K562 (cell line): ENCODE measurements around the gene ASIC3. TPM values are rescaled to one million over a fixed set of nuclear protein-coding genes. Genes with fewer than 3 reads are reported as not detected.

Experiments
- CEBPG ChIP-seq, 3 experiments: fragments of 200-800 bp in 1 of 3; sonication (Bioruptor generic) in 1 of 3; sonication (generic) in 1 of 3; formaldehyde crosslinking in 1 of 3; IDR thresholded peaks in 2 of 3; conservative IDR thresholded peaks in 1 of 3; 2 replicates each; pipeline versions ENCODE4 v1.6.1 to v1.8.0; 2016 to 2022; ENCODE audit warnings: missing compliant biosample characterization in 2 of 3, missing genetic modification characterization in 2 of 3, mild to moderate bottlenecking in 1 of 3, missing genetic modification reagents in 1 of 3
- ETS2 ChIP-seq: IDR thresholded peaks from 2 replicates; pipeline ENCODE4 v1.6.1; 2016; ENCODE audit warnings: borderline replicate concordance, missing genetic modification characterization, mild to moderate bottlenecking, moderate library complexity, missing compliant biosample characterization; ENCODE audit not compliant: poor library complexity, severe bottlenecking
- GABPA ChIP-seq: fragments of 200-800 bp; sonication (Bioruptor generic); conservative IDR thresholded peaks from 2 replicates; pipeline ENCODE4 v1.6.1; 2016; ENCODE audit warnings: low read depth, missing genetic modification characterization, missing compliant biosample characterization
- HMG20A ChIP-seq: fragments of 450-650 bp; formaldehyde crosslinking; conservative IDR thresholded peaks from 2 replicates; pipeline ENCODE4 v1.4.0; 2020; ENCODE audit warnings: mild to moderate bottlenecking, mixed read lengths
- NEUROD1 ChIP-seq: fragments of 150-350 bp; IDR thresholded peaks from 2 replicates; pipeline ENCODE4 v1.6.1; 2014; ENCODE audit warnings: borderline replicate concordance, low read length, low read depth; ENCODE audit not compliant: partially characterized antibody
- RBFOX2 ChIP-seq: fragments of 200-400 bp; formaldehyde crosslinking; IDR thresholded peaks from 2 replicates; pipeline ENCODE4 v1.6.1; 2017; ENCODE audit warnings: low read depth, mild to moderate bottlenecking, low read length, moderate library complexity
- RBM14 ChIP-seq: fragments of 200-400 bp; formaldehyde crosslinking; IDR thresholded peaks from 2 replicates; pipeline ENCODE4 v1.6.1; 2018; ENCODE audit warnings: low read depth, mild to moderate bottlenecking, low read length, moderate library complexity, borderline replicate concordance; ENCODE audit not compliant: insufficient read depth
- SETDB1 ChIP-seq: IDR thresholded peaks from one replicate; pipeline ENCODE4 v1.6.1; 2012; ENCODE audit warnings: low read length, control low read depth, inconsistent platforms
- ZNF140 ChIP-seq: fragments of 250-450 bp; sonication (Bioruptor Pico); IDR thresholded peaks from 2 replicates; pipeline ENCODE4 v1.8.0; 2021; ENCODE audit warnings: moderate library complexity, mild to moderate bottlenecking, inconsistent platforms
- ZNF347 ChIP-seq: fragments of 450-650 bp; formaldehyde crosslinking; IDR thresholded peaks from 2 replicates; pipeline ENCODE4 v1.4.0; 2020; ENCODE audit warnings: low read depth, mild to moderate bottlenecking, moderate library complexity
- ZNF668 ChIP-seq: fragments of 250-450 bp; sonication (Bioruptor Pico); IDR thresholded peaks from 2 replicates; pipeline ENCODE4 v1.8.0; 2022; ENCODE audit warnings: mild to moderate bottlenecking, inconsistent platforms
- ZNF830 ChIP-seq: fragments of 250-450 bp; sonication (Bioruptor Pico); IDR thresholded peaks from 2 replicates; pipeline ENCODE4 v1.5.0; 2021; ENCODE audit warnings: mild to moderate bottlenecking
- polyA plus RNA-seq, 8 experiments: library from polyadenylated mRNA; depleted of rRNA in 4 of 8; stranded (reverse) in 5 of 8; unstranded in 3 of 8; fragments of >200 nt; fragmentation: Nextera tagmentation in 2 of 8; fragmentation: Illumina TruSeq in 1 of 8; extraction: Ambion mirVana in 2 of 8; extraction: Trizol in 1 of 8; gene quantifications; 2 replicates each; pipeline versions ENCODE4 v1.2.1 to v1.2.3, GENCODE V29; 2011 to 2014; ENCODE audit warnings: inconsistent platforms in 1 of 8, missing spikeins in 1 of 8
- total RNA-seq, 7 experiments: library from RNA; depleted of rRNA in 6 of 7; stranded (reverse); fragments of >200 nt in 6 of 7; fragmentation: Illumina TruSeq in 2 of 7; extraction: Trizol in 2 of 7; gene quantifications; 2 replicates each; pipeline versions ENCODE4 v1.2.1 to v1.2.3, GENCODE V29; 2011 to 2021; ENCODE audit warnings: low replicate concordance in 1 of 7
- TF ChIP-seq, protein P1 (sequence below): IDR thresholded peaks from 2 replicates; pipeline ENCODE4 v1.6.1; 2014; ENCODE audit warnings: antibody characterized with exemption
- TF ChIP-seq, protein P2 (sequence below): fragments of 250-450 bp; sonication (Bioruptor Pico); IDR thresholded peaks from 2 replicates; pipeline ENCODE4 v1.5.0; 2022; ENCODE audit warnings: mild to moderate bottlenecking
- TF ChIP-seq, protein P3 (sequence below): sonication (generic); formaldehyde crosslinking; IDR thresholded peaks from 2 replicates; pipeline ENCODE4 v1.9.0; 2022; ENCODE audit warnings: mild to moderate bottlenecking, missing genetic modification reagents
- TF ChIP-seq, protein P4 (sequence below): fragments of 450-650 bp; IDR thresholded peaks from 2 replicates; pipeline ENCODE4 v1.6.1; 2017; ENCODE audit warnings: mild to moderate bottlenecking, moderate library complexity
- TF ChIP-seq, protein P5 (sequence below): fragments of 450-650 bp; IDR thresholded peaks from 2 replicates; pipeline ENCODE4 v1.6.1; 2017; ENCODE audit warnings: antibody characterized with exemption
- TF ChIP-seq, protein P6 (sequence below): fragments of 250-450 bp; sonication (Bioruptor Pico); IDR thresholded peaks from 2 replicates; pipeline ENCODE4 v1.4.0; 2020; ENCODE audit warnings: mild to moderate bottlenecking, moderate library complexity

The ASIC3 gene
- total and polyA plus RNA-seq, 9 of the 15 experiments (the other 6 are each of a cell fraction or from before 2014, with no cell fraction given), result 0.11 to 5.0 (median 0.87) TPM

DNA sequence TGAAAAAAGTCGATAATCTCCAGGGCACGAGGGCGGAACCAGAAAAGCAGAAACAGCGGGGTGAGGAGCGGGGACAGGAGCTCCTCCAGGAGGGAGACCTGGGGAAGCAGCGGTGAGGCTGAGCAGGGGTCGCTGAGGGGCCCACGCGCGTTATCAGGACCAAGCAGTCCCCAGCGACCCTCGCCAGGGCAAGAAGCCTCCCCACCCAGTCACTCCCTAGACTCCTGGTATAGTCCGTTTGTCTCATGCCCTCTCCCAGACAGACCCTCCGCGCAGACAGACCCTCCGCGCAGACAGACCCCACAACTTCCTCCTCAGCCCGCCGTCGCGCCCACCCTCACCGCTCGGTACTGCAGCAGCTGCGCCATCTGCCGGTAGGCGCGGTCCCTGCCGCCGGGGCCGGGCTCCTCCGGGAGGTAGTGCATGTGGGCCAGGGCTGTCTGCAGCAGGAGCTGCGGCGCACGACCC is 30.3 kb upstream of the ASIC3 start (continued):
- no peak for TF ChIP-seq CEBPG (CRISPR knock-in tag; IDR thresholded peaks at IDR 0.05)
- TF ChIP-seq CEBPG (tag; conservative IDR thresholded peaks at IDR 0.05 in 1 of 2, IDR thresholded peaks at IDR 0.05 in 1 of 2), result no peak
- TF ChIP-seq ZNF140 (CRISPR knock-in tag), result no peak
- no peak for TF ChIP-seq SETDB1
- TF ChIP-seq, protein P1, sequence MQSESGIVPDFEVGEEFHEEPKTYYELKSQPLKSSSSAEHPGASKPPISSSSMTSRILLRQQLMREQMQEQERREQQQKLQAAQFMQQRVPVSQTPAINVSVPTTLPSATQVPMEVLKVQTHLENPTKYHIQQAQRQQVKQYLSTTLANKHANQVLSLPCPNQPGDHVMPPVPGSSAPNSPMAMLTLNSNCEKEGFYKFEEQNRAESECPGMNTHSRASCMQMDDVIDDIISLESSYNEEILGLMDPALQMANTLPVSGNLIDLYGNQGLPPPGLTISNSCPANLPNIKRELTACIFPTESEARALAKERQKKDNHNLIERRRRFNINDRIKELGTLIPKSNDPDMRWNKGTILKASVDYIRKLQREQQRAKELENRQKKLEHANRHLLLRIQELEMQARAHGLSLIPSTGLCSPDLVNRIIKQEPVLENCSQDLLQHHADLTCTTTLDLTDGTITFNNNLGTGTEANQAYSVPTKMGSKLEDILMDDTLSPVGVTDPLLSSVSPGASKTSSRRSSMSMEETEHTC, result no peak
- peak; percentile 12 for TF ChIP-seq NEUROD1
- TF ChIP-seq GABPA (tag), result no peak
- TF ChIP-seq, protein P2, sequence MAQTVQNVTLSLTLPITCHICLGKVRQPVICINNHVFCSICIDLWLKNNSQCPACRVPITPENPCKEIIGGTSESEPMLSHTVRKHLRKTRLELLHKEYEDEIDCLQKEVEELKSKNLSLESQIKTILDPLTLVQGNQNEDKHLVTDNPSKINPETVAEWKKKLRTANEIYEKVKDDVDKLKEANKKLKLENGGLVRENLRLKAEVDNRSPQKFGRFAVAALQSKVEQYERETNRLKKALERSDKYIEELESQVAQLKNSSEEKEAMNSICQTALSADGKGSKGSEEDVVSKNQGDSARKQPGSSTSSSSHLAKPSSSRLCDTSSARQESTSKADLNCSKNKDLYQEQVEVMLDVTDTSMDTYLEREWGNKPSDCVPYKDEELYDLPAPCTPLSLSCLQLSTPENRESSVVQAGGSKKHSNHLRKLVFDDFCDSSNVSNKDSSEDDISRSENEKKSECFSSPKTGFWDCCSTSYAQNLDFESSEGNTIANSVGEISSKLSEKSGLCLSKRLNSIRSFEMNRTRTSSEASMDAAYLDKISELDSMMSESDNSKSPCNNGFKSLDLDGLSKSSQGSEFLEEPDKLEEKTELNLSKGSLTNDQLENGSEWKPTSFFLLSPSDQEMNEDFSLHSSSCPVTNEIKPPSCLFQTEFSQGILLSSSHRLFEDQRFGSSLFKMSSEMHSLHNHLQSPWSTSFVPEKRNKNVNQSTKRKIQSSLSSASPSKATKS (CRISPR knock-in tag), result no peak
- no peak for TF ChIP-seq ZNF347 (CRISPR knock-in tag)
- TF ChIP-seq, protein P3, sequence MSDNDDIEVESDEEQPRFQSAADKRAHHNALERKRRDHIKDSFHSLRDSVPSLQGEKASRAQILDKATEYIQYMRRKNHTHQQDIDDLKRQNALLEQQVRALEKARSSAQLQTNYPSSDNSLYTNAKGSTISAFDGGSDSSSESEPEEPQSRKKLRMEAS (CRISPR knock-in tag), result peak; percentile 85; the same call in 1 of the 2 replicates
- TF ChIP-seq RBFOX2, result peak; percentile 81
- TF ChIP-seq, protein P4, sequence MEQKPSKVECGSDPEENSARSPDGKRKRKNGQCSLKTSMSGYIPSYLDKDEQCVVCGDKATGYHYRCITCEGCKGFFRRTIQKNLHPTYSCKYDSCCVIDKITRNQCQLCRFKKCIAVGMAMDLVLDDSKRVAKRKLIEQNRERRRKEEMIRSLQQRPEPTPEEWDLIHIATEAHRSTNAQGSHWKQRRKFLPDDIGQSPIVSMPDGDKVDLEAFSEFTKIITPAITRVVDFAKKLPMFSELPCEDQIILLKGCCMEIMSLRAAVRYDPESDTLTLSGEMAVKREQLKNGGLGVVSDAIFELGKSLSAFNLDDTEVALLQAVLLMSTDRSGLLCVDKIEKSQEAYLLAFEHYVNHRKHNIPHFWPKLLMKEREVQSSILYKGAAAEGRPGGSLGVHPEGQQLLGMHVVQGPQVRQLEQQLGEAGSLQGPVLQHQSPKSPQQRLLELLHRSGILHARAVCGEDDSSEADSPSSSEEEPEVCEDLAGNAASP, result no peak
- TF ChIP-seq ZNF830, result 0 out of 2 replicates have a peak, but pooled peaks have one; percentile 33
- TF ChIP-seq ZNF668, result no peak
- TF ChIP-seq ETS2, result no peak
- TF ChIP-seq, protein P5, sequence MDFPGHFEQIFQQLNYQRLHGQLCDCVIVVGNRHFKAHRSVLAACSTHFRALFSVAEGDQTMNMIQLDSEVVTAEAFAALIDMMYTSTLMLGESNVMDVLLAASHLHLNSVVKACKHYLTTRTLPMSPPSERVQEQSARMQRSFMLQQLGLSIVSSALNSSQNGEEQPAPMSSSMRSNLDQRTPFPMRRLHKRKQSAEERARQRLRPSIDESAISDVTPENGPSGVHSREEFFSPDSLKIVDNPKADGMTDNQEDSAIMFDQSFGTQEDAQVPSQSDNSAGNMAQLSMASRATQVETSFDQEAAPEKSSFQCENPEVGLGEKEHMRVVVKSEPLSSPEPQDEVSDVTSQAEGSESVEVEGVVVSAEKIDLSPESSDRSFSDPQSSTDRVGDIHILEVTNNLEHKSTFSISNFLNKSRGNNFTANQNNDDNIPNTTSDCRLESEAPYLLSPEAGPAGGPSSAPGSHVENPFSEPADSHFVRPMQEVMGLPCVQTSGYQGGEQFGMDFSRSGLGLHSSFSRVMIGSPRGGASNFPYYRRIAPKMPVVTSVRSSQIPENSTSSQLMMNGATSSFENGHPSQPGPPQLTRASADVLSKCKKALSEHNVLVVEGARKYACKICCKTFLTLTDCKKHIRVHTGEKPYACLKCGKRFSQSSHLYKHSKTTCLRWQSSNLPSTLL, result no peak
- TF ChIP-seq HMG20A (CRISPR knock-in tag), result no peak
- TF ChIP-seq, protein P6, sequence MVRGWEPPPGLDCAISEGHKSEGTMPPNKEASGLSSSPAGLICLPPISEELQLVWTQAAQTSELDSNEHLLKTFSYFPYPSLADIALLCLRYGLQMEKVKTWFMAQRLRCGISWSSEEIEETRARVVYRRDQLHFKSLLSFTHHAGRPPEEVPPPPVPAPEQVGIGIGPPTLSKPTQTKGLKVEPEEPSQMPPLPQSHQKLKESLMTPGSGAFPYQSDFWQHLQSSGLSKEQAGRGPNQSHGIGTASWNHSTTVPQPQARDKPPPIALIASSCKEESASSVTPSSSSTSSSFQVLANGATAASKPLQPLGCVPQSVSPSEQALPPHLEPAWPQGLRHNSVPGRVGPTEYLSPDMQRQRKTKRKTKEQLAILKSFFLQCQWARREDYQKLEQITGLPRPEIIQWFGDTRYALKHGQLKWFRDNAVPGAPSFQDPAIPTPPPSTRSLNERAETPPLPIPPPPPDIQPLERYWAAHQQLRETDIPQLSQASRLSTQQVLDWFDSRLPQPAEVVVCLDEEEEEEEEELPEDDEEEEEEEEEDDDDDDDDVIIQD (CRISPR knock-in tag), result no peak
- no peak for TF ChIP-seq RBM14
